Lung (tissue), 12 donors: Measurements from ENCODE around the gene TOPBP1. TPM values are rescaled to one million over a fixed set of nuclear protein-coding genes. Genes with fewer than 3 reads are reported as not detected.

Experiments
- ATAC-seq: fragments of 200-7000 bp; cut with Tn5 transposase; one replicate; pipeline ENCODE4 v1.9.1; 2020; ENCODE audit warnings: moderate number of reproducible peaks; ENCODE audit not compliant: insufficient read depth, low FRiP score
- DNase-seq, 3 donors: peaks; one replicate each; pipeline ENCODE4 v3.0.0-alpha.2; 2013 to 2017
- H3K27ac ChIP-seq, 2 donors: one replicate each; pipeline ENCODE4 v1.5.1; 2013; ENCODE audit warnings: mild to moderate bottlenecking in 2 of 2, moderate library complexity in 2 of 2, control low read depth in 1 of 2, inconsistent platforms in 1 of 2, low read depth in 1 of 2, low read length in 1 of 2
- H3K27me3 ChIP-seq, 3 donors: one replicate each; pipeline ENCODE4 v1.5.1; 2013; ENCODE audit warnings: low read length in 2 of 3; ENCODE audit not compliant: control insufficient read depth in 3 of 3, insufficient read depth in 3 of 3
- H3K36me3 ChIP-seq, 4 donors: one replicate each; pipeline ENCODE4 v1.5.1; 2013; ENCODE audit warnings: low read length in 4 of 4, mild to moderate bottlenecking in 1 of 4, moderate library complexity in 1 of 4; ENCODE audit not compliant: control insufficient read depth in 4 of 4, insufficient read depth in 4 of 4
- H3K4me1 ChIP-seq, 5 donors: one replicate each; pipeline ENCODE4 v1.5.1; 2013; ENCODE audit warnings: low read length in 5 of 5, mild to moderate bottlenecking in 2 of 5, moderate library complexity in 1 of 5; ENCODE audit not compliant: control insufficient read depth in 5 of 5, insufficient read depth in 5 of 5
- H3K4me3 ChIP-seq: one replicate; pipeline ENCODE4 v1.5.1; 2013; ENCODE audit warnings: mild to moderate bottlenecking, control low read depth, moderate library complexity
- H3K9ac ChIP-seq, 2 donors: one replicate each; pipeline ENCODE4 v1.5.1; 2013; ENCODE audit warnings: low read length in 2 of 2, control low read depth in 1 of 2; ENCODE audit not compliant: insufficient read depth in 1 of 2
- H3K9me3 ChIP-seq, 4 donors: one replicate each; pipeline ENCODE4 v1.5.1; 2013; ENCODE audit warnings: low read length in 3 of 4, mild to moderate bottlenecking in 1 of 4, moderate library complexity in 1 of 4; ENCODE audit not compliant: control insufficient read depth in 4 of 4, insufficient read depth in 3 of 4
- WGBS, 2 donors: extraction: QIAGEN DNeasy Blood & Tissue Kit; methylation state at CpG; one replicate each; pipeline ENCODE4 v1.1.7; 2013; 5-methylcytosine and 5-hydroxymethylcytosine counted together
- polyA plus RNA-seq, 2 donors: library from polyadenylated mRNA; stranded (reverse); fragments of 200-250 nt; gene quantifications; one replicate each; pipeline ENCODE4 v1.2.1, GENCODE V29; 2013
- total RNA-seq, 2 donors: library from RNA; depleted of rRNA in 1 of 2; stranded (reverse); fragments of >200 nt in 1 of 2; gene quantifications; one replicate each; pipeline ENCODE4 v1.2.1, GENCODE V29; 2014 to 2021
- TF ChIP-seq, protein P1 (sequence below): IDR thresholded peaks from 2 replicates; pipeline ENCODE4 v1.5.1; 2012; ENCODE audit warnings: mild to moderate bottlenecking; ENCODE audit errors: control extremely low read depth, extremely low read depth
- donor health status: control.
- donor health status: control.
- donor health status: Bipolar disorder and iron deficiency.
- donor health status: healthy.
- donor health status: DM: yes; HTN: yes; CAD: no.

The TOPBP1 gene
- total and polyA plus RNA-seq, 4 donors = 6.9 to 45.4 (median 13.7) TPM

GRCh38 chr3:133610031-133610430 lies 51.7 kb downstream of the TOPBP1 start:
- H3K4me1 ChIP-seq = no peaks in the 10 kb centered on the region
- H3K9me3 ChIP-seq = no peaks in the 10 kb centered on the region
- no peak for ATAC-seq
- no peak for DNase-seq
- no peak overlapping the region for H3K27ac ChIP-seq
- H3K9ac ChIP-seq = no peak overlapping the region
- TF ChIP-seq, protein P1, sequence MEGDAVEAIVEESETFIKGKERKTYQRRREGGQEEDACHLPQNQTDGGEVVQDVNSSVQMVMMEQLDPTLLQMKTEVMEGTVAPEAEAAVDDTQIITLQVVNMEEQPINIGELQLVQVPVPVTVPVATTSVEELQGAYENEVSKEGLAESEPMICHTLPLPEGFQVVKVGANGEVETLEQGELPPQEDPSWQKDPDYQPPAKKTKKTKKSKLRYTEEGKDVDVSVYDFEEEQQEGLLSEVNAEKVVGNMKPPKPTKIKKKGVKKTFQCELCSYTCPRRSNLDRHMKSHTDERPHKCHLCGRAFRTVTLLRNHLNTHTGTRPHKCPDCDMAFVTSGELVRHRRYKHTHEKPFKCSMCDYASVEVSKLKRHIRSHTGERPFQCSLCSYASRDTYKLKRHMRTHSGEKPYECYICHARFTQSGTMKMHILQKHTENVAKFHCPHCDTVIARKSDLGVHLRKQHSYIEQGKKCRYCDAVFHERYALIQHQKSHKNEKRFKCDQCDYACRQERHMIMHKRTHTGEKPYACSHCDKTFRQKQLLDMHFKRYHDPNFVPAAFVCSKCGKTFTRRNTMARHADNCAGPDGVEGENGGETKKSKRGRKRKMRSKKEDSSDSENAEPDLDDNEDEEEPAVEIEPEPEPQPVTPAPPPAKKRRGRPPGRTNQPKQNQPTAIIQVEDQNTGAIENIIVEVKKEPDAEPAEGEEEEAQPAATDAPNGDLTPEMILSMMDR = no peak
- H3K36me3 ChIP-seq = peaks cover 9 to 28% (median 19%) of the 10 kb centered on the region in 4 donors
- H3K4me3 ChIP-seq = no peak overlapping the region
- H3K27me3 ChIP-seq = no peaks in the 10 kb centered on the region

DNA sequence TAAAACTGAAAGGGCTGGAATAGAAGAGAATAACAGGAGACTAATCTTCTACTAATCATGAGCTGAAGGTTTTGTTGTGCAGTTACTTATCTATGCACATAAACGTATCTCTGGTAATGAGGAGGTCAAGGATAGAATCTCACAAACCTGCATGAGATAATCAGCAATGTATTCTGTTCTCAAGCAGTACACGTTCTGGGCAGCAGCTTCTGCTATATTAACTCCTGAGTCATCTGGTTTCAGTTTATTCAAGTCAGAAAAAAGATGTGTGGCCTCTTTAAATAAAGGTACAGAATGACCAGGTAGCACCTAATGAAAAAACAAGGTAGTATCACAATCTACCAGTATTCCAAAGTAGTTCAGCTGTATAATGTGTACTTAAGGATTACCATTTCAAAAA lies 53.4 kb downstream of the TOPBP1 start:
- WGBS, 2 donors = 77 to 90% methylated on average over 2 of the region's 2 CpGs
- ATAC-seq = no peak
- TF ChIP-seq, protein P1 = no peak
- no peak for DNase-seq
- H3K4me3 ChIP-seq = no peak overlapping the region
- H3K9ac ChIP-seq = no peak overlapping the region
- peaks cover 9 to 28% (median 22%) of the 10 kb centered on the region in 4 donors for H3K36me3 ChIP-seq
- H3K27ac ChIP-seq = no peak overlapping the region
- H3K27me3 ChIP-seq = no peaks in the 10 kb centered on the region
- H3K9me3 ChIP-seq = no peaks in the 10 kb centered on the region
- no peaks in the 10 kb centered on the region for H3K4me1 ChIP-seq

DNA sequence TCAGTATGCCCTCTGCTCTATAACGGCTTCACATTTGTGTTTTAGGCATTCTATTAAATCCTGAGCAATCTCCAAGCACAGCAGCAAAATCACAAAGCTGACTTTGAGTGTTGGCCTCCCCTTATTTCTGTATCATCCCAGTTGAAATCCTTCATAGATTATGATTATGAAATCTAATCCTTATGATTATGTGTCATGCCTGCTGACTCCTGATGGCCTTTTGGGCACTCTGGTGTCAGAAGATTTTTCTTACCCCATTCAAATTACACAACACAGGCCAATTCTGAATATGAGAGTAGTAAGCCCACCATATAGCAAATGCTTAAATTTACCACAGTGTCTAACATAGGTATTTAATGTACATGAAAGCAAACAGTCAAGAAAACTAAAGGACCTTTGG lies 53.9 kb downstream of the TOPBP1 start:
- H3K36me3 ChIP-seq = peaks cover 9 to 31% (median 22%) of the 10 kb centered on the region in 4 donors
- no peak for ATAC-seq

More for the DNA sequence above, 53.9 kb downstream of the TOPBP1 start:
- no peak for DNase-seq
- H3K9me3 ChIP-seq = no peaks in the 10 kb centered on the region
- H3K27me3 ChIP-seq = no peaks in the 10 kb centered on the region
- 100% methylated on average over 1 of the region's 1 CpG for WGBS, 2 donors
- H3K27ac ChIP-seq = no peak overlapping the region
- no peaks in the 10 kb centered on the region for H3K4me1 ChIP-seq
- H3K4me3 ChIP-seq = no peak overlapping the region
- H3K9ac ChIP-seq = no peak overlapping the region
- TF ChIP-seq, protein P1 = no peak
